ENCODE measurements around the gene MAD1L1.

- TF ChIP-seq CTCF (conservative IDR thresholded peaks at IDR 0.05) = no peak
- no peak for TF ChIP-seq ZFX (IDR thresholded peaks at IDR 0.05)
Measured at GRCh38 chr7:1948887-1949680, 283.7 kb downstream of the MAD1L1 start.

All from C4-2B (cell line).